H9 (cell line): ENCODE measurements around the gene DNAAF3. TPM values are rescaled to one million over a fixed set of nuclear protein-coding genes. Genes with fewer than 3 reads are reported as not detected.
"Not testable (repeated sequence)": the region's sequence is repeated elsewhere in the genome, so short reads cannot be mapped to it uniquely, and the experiment has no call there.

Source experiments
- DNase-seq: peaks from one replicate; pipeline ENCODE4 v3.0.0-alpha.2; 2017
- H2AFZ ChIP-seq: one replicate; pipeline ENCODE4 v1.6.1; 2013; ENCODE audit warnings: mild to moderate bottlenecking, low read length, control low read depth, moderate library complexity
- H2AK5ac ChIP-seq: 2 replicates; pipeline ENCODE4 v1.6.1; 2013; ENCODE audit warnings: low read length, control low read depth, mixed read lengths; ENCODE audit not compliant: insufficient read length
- H2BK120ac ChIP-seq: one replicate; pipeline ENCODE4 v1.6.1; 2013; ENCODE audit warnings: low read depth, mild to moderate bottlenecking, low read length, control low read depth, inconsistent platforms; ENCODE audit not compliant: poor library complexity, severe bottlenecking
- H2BK12ac ChIP-seq: 2 replicates; pipeline ENCODE4 v1.6.1; 2013; ENCODE audit warnings: low read length, control low read depth, mixed read lengths, low read depth; ENCODE audit not compliant: insufficient read length
- H2BK15ac ChIP-seq: 2 replicates; pipeline ENCODE4 v1.6.1; 2013; ENCODE audit warnings: low read depth, low read length, control low read depth
- H2BK20ac ChIP-seq: one replicate; pipeline ENCODE4 v1.6.1; 2013; ENCODE audit warnings: low read depth, mild to moderate bottlenecking, low read length, control low read depth, inconsistent platforms; ENCODE audit not compliant: poor library complexity, severe bottlenecking
- H2BK5ac ChIP-seq: 2 replicates; pipeline ENCODE4 v1.6.1; 2013; ENCODE audit warnings: low read length, control low read depth, mixed read lengths; ENCODE audit not compliant: insufficient read length
- H3K14ac ChIP-seq: 2 replicates; pipeline ENCODE4 v1.6.1; 2013; ENCODE audit warnings: low read length, control low read depth; ENCODE audit not compliant: insufficient read depth
- H3K18ac ChIP-seq: 2 replicates; pipeline ENCODE4 v1.6.1; 2013; ENCODE audit warnings: low read depth, mild to moderate bottlenecking, mixed read lengths, low read length, control low read depth; ENCODE audit not compliant: insufficient read length
- H3K23ac ChIP-seq: 2 replicates; pipeline ENCODE4 v1.6.1; 2013; ENCODE audit warnings: low read length, control low read depth, mixed read lengths, low read depth; ENCODE audit not compliant: insufficient read length
- H3K23me2 ChIP-seq: 2 replicates; pipeline ENCODE4 v1.6.1; 2013; ENCODE audit warnings: low read depth, mild to moderate bottlenecking, mixed read lengths, low read length, control low read depth; ENCODE audit not compliant: insufficient read length, poor library complexity, severe bottlenecking
- H3K27ac ChIP-seq: 2 replicates; pipeline ENCODE4 v1.5.1; 2013; ENCODE audit warnings: low read length, control low read depth, mixed read lengths, low read depth; ENCODE audit not compliant: insufficient read length
- H3K27me3 ChIP-seq: 2 replicates; pipeline ENCODE4 v1.6.1; 2013; ENCODE audit warnings: low read length, control low read depth, inconsistent platforms; ENCODE audit not compliant: insufficient read depth
- H3K4ac ChIP-seq: 2 replicates; pipeline ENCODE4 v1.6.1; 2013; ENCODE audit warnings: low read depth, mild to moderate bottlenecking, control low read depth, inconsistent platforms, low read length, moderate library complexity
- H3K4me1 ChIP-seq: 2 replicates; pipeline ENCODE4 v1.6.1; 2013; ENCODE audit warnings: low read length, control low read depth, inconsistent platforms; ENCODE audit not compliant: insufficient read depth
- H3K4me2 ChIP-seq: 2 replicates; pipeline ENCODE4 v1.6.1; 2013; ENCODE audit warnings: low read length, control low read depth, mixed read lengths; ENCODE audit not compliant: insufficient read length, insufficient read depth
- H3K56ac ChIP-seq: 2 replicates; pipeline ENCODE4 v1.6.1; 2013; ENCODE audit warnings: low read depth, mild to moderate bottlenecking, mixed read lengths, low read length, control low read depth; ENCODE audit not compliant: insufficient read length
- H3K79me1 ChIP-seq: 2 replicates; pipeline ENCODE4 v1.6.1; 2013; ENCODE audit warnings: low read depth, mild to moderate bottlenecking, moderate library complexity, low read length, control low read depth, inconsistent platforms; ENCODE audit not compliant: insufficient read depth, poor library complexity, severe bottlenecking
- H3K79me2 ChIP-seq: 2 replicates; pipeline ENCODE4 v1.6.1; 2013; ENCODE audit warnings: low read length, control low read depth, inconsistent platforms; ENCODE audit not compliant: insufficient read depth
- H3K9ac ChIP-seq: 2 replicates; pipeline ENCODE4 v1.6.1; 2013; ENCODE audit warnings: low read length, control low read depth, mixed read lengths; ENCODE audit not compliant: insufficient read length; ENCODE audit errors: extremely low read depth
- H3K9me3 ChIP-seq: one replicate; pipeline ENCODE4 v1.6.1; 2013; ENCODE audit warnings: low read depth, low read length, inconsistent platforms; ENCODE audit not compliant: control insufficient read depth
- H3T11ph ChIP-seq: one replicate; pipeline ENCODE4 v1.6.1; 2013; ENCODE audit warnings: mild to moderate bottlenecking, low read length, control low read depth, inconsistent platforms
- H4K20me1 ChIP-seq: one replicate; pipeline ENCODE4 v1.6.1; 2013; ENCODE audit not compliant: control insufficient read depth, insufficient read length, insufficient read depth
- H4K5ac ChIP-seq: 2 replicates; pipeline ENCODE4 v1.6.1; 2013; ENCODE audit warnings: low read depth, mild to moderate bottlenecking, mixed read lengths, low read length, control low read depth; ENCODE audit not compliant: insufficient read length
- H4K8ac ChIP-seq: replicated peaks from 2 replicates; pipeline ENCODE4 v1.6.1; 2013; ENCODE audit warnings: low read length, control low read depth, mixed read lengths, low read depth; ENCODE audit not compliant: insufficient read length
- H4K91ac ChIP-seq: 2 replicates; pipeline ENCODE4 v1.6.1; 2013; ENCODE audit warnings: low read depth, mild to moderate bottlenecking, moderate library complexity, mixed read lengths, low read length, control low read depth; ENCODE audit not compliant: insufficient read length
- H3K27ac Mint-ChIP-seq, 3 experiments: 2 replicates in 2 of 3; 3 replicates in 1 of 3; pipeline ENCODE4 v1.8.0; 2020 to 2021; ENCODE audit warnings: mixed read lengths in 3 of 3, mild to moderate bottlenecking in 1 of 3, moderate library complexity in 1 of 3
- H3K27me3 Mint-ChIP-seq: 2 replicates; pipeline ENCODE4 v1.8.0; 2021; ENCODE audit warnings: low read depth, mild to moderate bottlenecking, moderate library complexity, mixed read lengths
- H3K36me3 Mint-ChIP-seq, 3 experiments: 2 replicates in 2 of 3; 3 replicates in 1 of 3; pipeline ENCODE4 v1.8.0; 2020 to 2021; ENCODE audit warnings: low read depth in 3 of 3, mixed read lengths in 3 of 3; ENCODE audit not compliant: insufficient read depth in 1 of 3
- H3K4me1 Mint-ChIP-seq, 2 experiments: 2 replicates each; pipeline ENCODE4 v1.8.0; 2020; ENCODE audit warnings: mixed read lengths in 2 of 2
- H3K4me3 Mint-ChIP-seq, 2 experiments: 2 replicates in 1 of 2; 3 replicates in 1 of 2; pipeline ENCODE4 v1.8.0; 2020 to 2021; ENCODE audit warnings: mild to moderate bottlenecking in 2 of 2, mixed read lengths in 2 of 2, moderate library complexity in 1 of 2
- H3K9me3 Mint-ChIP-seq, 2 experiments: 2 replicates in 1 of 2; 3 replicates in 1 of 2; pipeline ENCODE4 v1.8.0; 2020; ENCODE audit warnings: mild to moderate bottlenecking in 2 of 2, mixed read lengths in 2 of 2, moderate library complexity in 1 of 2
- WGBS: extraction: QIAGEN DNeasy Blood & Tissue Kit; methylation state at CpG from one replicate; pipeline ENCODE4 v1.1.7; 2013; ENCODE audit warnings: missing lambda C conversion rate, low lambda C conversion rate, mixed read lengths; ENCODE audit not compliant: insufficient read length; ENCODE audit errors: extremely low coverage; 5-methylcytosine and 5-hydroxymethylcytosine counted together
- total RNA-seq: library from RNA; stranded (reverse); gene quantifications from 2 replicates; pipeline ENCODE4 v1.2.1, GENCODE V29; 2021
- TF ChIP-seq, protein P1 (sequence below): fragments of 200-600 bp; sonication (generic); conservative IDR thresholded peaks from 3 replicates; pipeline ENCODE4 v1.8.0; 2021; ENCODE audit warnings: antibody characterized with exemption, mild to moderate bottlenecking

Gene DNAAF3
- total RNA-seq, 1 experiment from 2014 or later = 4.6 TPM

DNA sequence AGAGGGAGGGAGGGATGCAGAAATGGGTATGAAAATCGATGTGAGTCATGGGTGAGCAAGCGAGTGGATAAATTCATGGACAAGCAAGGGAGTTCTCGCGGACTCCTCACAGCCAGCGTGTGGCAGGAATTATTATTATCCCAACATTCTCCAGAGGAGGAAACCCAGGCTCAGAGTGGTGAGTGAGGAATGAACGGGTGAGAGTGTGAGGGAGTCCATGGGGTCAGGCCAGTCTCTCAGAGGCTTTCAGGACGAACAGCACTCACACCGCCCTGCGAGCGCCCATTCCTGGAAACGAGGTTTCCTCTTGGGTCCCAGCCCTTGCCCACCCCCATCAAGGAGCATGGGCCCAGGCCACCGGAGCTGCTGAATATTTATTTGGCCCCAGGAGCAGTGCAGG is 6.3 kb upstream of the DNAAF3 start:
- DNase-seq = no peak
- H3K9ac ChIP-seq = no peak overlapping the region
- H3K79me2 ChIP-seq = no peaks in the 10 kb centered on the region
- H2BK5ac ChIP-seq = no peak overlapping the region
- H2AK5ac ChIP-seq = no peak overlapping the region
- no peak overlapping the region for H4K8ac ChIP-seq
- peak overlapping the region; percentile 32 for H3K4me2 ChIP-seq
- WGBS = no CpG with 5 or more reads among the region's 12 CpGs
- Mint-ChIP-seq H3K27ac (no peak overlapping the region; a peak in 1 of 7 replicates), H3K27me3 (peaks cover 82% of the 10 kb centered on the region), H3K36me3 (no peaks in the 10 kb centered on the region), H3K4me3 (peak overlapping the region; percentile 66 to 92), H3K4me1 (peaks cover 29 to 43% of the 10 kb centered on the region in 2 experiments), H3K9me3 (peaks cover 0 to 8% of the 10 kb centered on the region in 2 experiments; a peak in 4 of 5 replicates)
- TF ChIP-seq, protein P1, sequence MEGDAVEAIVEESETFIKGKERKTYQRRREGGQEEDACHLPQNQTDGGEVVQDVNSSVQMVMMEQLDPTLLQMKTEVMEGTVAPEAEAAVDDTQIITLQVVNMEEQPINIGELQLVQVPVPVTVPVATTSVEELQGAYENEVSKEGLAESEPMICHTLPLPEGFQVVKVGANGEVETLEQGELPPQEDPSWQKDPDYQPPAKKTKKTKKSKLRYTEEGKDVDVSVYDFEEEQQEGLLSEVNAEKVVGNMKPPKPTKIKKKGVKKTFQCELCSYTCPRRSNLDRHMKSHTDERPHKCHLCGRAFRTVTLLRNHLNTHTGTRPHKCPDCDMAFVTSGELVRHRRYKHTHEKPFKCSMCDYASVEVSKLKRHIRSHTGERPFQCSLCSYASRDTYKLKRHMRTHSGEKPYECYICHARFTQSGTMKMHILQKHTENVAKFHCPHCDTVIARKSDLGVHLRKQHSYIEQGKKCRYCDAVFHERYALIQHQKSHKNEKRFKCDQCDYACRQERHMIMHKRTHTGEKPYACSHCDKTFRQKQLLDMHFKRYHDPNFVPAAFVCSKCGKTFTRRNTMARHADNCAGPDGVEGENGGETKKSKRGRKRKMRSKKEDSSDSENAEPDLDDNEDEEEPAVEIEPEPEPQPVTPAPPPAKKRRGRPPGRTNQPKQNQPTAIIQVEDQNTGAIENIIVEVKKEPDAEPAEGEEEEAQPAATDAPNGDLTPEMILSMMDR = no peak
- H3K23me2 ChIP-seq = peaks cover 23% of the 10 kb centered on the region
- H2BK15ac ChIP-seq = no peak overlapping the region
- no peak overlapping the region for H2BK120ac ChIP-seq
- H4K5ac ChIP-seq = no peak overlapping the region
- H3K27ac ChIP-seq = no peak overlapping the region
- H2BK20ac ChIP-seq = no peak overlapping the region
- H3K79me1 ChIP-seq = no peaks in the 10 kb centered on the region
- no peak overlapping the region for H3K14ac ChIP-seq
- no peak overlapping the region for H4K91ac ChIP-seq
- no peaks in the 10 kb centered on the region; the same call in 1 of the 2 replicates for H3K27me3 ChIP-seq
- H4K20me1 ChIP-seq = no peaks in the 10 kb centered on the region
- H3K4me1 ChIP-seq = peaks cover 2% of the 10 kb centered on the region; the same call in 1 of the 2 replicates
- H2BK12ac ChIP-seq = no peak overlapping the region
- H3K9me3 ChIP-seq = no peaks in the 10 kb centered on the region
- no peak overlapping the region for H2AFZ ChIP-seq
- H3K56ac ChIP-seq = no peak overlapping the region
- H3K18ac ChIP-seq = no peak overlapping the region
- H3K4ac ChIP-seq = no peak overlapping the region
- no peak overlapping the region for H3T11ph ChIP-seq
- no peak overlapping the region for H3K23ac ChIP-seq

DNA sequence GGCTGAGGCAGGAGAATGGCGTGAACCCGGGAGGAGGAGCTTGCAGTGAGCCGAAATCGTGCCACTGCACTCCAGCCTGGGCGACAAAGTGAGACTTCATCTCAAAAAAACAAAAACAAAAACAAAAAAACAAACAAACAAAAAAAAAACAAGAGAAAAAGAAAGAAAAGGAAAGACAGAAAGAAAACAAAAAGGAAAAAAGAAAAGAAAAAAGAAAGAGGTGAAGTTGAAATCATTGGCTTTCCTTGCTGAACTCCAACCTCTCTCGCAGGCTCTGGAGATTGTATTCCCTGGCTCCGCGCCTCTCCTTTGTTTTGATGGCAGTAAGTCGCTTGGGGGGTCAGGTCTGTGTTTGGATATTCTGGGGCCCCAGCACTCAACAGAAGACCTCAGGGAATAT is 5.9 kb upstream of the DNAAF3 start:
- H2BK5ac ChIP-seq, H3T11ph ChIP-seq, H4K91ac ChIP-seq, H3K27ac ChIP-seq, H2BK15ac ChIP-seq, H3K27ac Mint-ChIP-seq, H2BK12ac ChIP-seq, H4K20me1 ChIP-seq, H3K23ac ChIP-seq, H3K4ac ChIP-seq, H3K4me1 ChIP-seq, H2AK5ac ChIP-seq, H3K9me3 Mint-ChIP-seq, H3K36me3 Mint-ChIP-seq, H3K9ac ChIP-seq, DNase-seq, H3K9me3 ChIP-seq, H4K8ac ChIP-seq, H4K5ac ChIP-seq, H2BK120ac ChIP-seq, H3K56ac ChIP-seq, H3K79me2 ChIP-seq, H3K18ac ChIP-seq, H3K14ac ChIP-seq, H2BK20ac ChIP-seq, H3K27me3 ChIP-seq, H2AFZ ChIP-seq, H3K79me1 ChIP-seq: not testable (repeated sequence)
- WGBS = no CpG with 5 or more reads among the region's 9 CpGs
- Mint-ChIP-seq H3K27me3 (peaks cover 79% of the 10 kb centered on the region), H3K4me3 (peak overlapping the region; percentile 66 to 92), H3K4me1 (peaks cover 29 to 43% of the 10 kb centered on the region in 2 experiments)
- H3K23me2 ChIP-seq = peaks cover 23% of the 10 kb centered on the region
- peak overlapping the region; percentile 32 for H3K4me2 ChIP-seq
